Testis (tissue), 2 donors: ENCODE results near the gene DCTN4.

Experiments used
- POLR2A ChIP-seq: fragments of 450-650 bp; IDR thresholded peaks from one replicate; pipeline ENCODE4 v1.6.1; 2017; ENCODE audit warnings: antibody characterized with exemption, mild to moderate bottlenecking, moderate library complexity
- TF ChIP-seq, protein P1 (sequence below), 3 experiments: fragments of 450-650 bp in 2 of 3; fragments of 200-600 bp in 1 of 3; sonication (generic) in 1 of 3; IDR thresholded peaks; one replicate each; pipeline ENCODE4 v1.5.1; 2016 to 2019; ENCODE audit warnings: antibody characterized with exemption in 3 of 3, mild to moderate bottlenecking in 2 of 3, moderate library complexity in 1 of 3

DNA sequence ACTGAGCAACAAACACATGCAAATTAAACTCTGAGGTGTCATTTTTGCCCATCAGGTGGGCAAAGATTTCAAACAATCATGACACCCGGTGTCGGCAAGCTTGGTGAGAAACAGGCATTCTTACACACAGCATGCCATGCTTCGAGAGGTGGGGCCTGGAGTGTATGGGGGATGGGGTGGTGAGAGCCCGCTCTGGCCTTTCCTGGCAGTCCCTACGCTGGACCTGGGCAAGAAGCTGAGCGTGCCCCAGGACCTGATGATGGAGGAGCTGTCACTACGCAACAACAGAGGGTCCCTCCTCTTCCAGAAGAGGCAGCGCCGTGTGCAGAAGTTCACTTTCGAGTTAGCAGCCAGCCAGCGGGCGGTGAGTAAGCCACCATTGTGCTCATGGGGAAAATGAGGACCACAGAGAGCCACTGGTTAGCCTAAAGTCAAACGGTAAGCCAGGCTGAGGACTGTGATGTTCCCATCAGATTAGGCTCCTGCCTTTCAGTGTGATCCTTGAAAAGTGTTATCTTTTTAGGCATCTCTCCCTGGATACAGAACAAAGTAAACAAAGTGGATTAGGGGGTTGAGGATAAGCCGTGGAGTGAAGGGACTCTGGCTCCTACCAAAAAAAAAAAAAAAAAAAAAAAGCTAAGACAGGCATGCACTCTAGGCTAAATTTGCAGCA is 88.4 kb downstream of the DCTN4 start:
- TF ChIP-seq, protein P1, sequence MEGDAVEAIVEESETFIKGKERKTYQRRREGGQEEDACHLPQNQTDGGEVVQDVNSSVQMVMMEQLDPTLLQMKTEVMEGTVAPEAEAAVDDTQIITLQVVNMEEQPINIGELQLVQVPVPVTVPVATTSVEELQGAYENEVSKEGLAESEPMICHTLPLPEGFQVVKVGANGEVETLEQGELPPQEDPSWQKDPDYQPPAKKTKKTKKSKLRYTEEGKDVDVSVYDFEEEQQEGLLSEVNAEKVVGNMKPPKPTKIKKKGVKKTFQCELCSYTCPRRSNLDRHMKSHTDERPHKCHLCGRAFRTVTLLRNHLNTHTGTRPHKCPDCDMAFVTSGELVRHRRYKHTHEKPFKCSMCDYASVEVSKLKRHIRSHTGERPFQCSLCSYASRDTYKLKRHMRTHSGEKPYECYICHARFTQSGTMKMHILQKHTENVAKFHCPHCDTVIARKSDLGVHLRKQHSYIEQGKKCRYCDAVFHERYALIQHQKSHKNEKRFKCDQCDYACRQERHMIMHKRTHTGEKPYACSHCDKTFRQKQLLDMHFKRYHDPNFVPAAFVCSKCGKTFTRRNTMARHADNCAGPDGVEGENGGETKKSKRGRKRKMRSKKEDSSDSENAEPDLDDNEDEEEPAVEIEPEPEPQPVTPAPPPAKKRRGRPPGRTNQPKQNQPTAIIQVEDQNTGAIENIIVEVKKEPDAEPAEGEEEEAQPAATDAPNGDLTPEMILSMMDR (IDR thresholded peaks at IDR 0.05), result no peak
- no peak for TF ChIP-seq POLR2A
